RWPE1 (cell line): ENCODE data around the gene GLE1.

Source experiments
- CTCF ChIA-PET: fragments of 350-600 bp; sonication (Branson Sonifier 250); formaldehyde crosslinking; extraction: SDS; loops from one replicate; lab custom pipeline; 2021; lab: Yijun Ruan, JAX
- POLR2A ChIA-PET: fragments of 400-600 bp; formaldehyde crosslinking; extraction: SDS; loops from one replicate; lab custom pipeline; 2020; ENCODE audit warnings: antibody characterized with exemption; ENCODE audit not compliant: low non-redundant PET; lab: Yijun Ruan, JAX
- DNase-seq: peaks from one replicate; pipeline ENCODE4 v3.0.0; 2012; ENCODE audit warnings: low spot score
- H3K27ac ChIP-seq: fragments of 450-650 bp; 2 replicates; pipeline ENCODE4 v1.5.1; 2017
- TF ChIP-seq, protein P1 (sequence below): fragments of 450-650 bp; conservative IDR thresholded peaks from 2 replicates; pipeline ENCODE4 v1.5.1; 2017; ENCODE audit warnings: low read depth, mild to moderate bottlenecking

The GLE1 gene

DNA sequence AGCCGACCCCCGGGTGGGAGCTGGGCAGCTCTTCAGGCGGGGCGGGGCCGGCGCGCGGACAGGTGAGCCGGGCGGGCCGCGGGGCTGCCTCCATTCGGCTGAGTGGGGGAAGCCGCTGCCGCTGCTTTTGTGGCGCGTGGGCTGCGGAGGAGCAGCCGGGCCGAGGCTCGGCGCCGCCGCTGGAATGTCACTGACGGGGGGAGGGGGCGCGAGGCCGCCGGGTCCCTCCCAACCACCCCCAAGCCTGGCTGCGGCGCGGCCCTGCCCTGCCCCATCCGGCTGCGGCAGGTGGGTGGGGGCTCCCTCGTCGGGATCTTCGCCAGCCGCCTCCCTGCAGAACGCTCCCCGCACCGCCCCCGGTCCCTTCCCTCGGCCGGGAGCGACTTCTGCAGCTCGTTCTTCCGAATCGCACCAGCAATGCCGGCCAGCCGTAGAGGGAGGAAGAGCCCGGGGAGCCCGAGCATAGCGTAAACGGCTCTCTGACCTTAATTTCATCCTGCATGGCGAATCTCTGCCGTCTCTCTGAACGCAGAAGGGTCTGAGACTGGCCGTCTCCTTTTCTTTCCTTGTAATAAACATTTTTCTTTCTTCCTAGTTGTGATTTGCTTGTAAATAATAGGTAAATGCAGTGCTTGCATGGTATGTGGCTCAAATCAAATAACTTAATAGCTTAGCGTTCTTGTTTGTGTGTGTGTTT is 48.4 kb downstream of the GLE1 start:
- ChIA-PET CTCF (interaction anchor here (0.6 to 1.1 kb wide), 3 partner anchors 22 to 117 kb away, joined by 3 to 5 read pairs (median 5); no protein-coding TSS in a partner anchor), POLR2A (interaction anchor here (0.5 to 1.6 kb wide), 7 partner anchors 9 to 344 kb away, joined by 3 to 7 read pairs (median 5); no protein-coding TSS in a partner anchor)
- H3K27ac ChIP-seq: peak overlapping the region; percentile 92
- TF ChIP-seq, protein P1, sequence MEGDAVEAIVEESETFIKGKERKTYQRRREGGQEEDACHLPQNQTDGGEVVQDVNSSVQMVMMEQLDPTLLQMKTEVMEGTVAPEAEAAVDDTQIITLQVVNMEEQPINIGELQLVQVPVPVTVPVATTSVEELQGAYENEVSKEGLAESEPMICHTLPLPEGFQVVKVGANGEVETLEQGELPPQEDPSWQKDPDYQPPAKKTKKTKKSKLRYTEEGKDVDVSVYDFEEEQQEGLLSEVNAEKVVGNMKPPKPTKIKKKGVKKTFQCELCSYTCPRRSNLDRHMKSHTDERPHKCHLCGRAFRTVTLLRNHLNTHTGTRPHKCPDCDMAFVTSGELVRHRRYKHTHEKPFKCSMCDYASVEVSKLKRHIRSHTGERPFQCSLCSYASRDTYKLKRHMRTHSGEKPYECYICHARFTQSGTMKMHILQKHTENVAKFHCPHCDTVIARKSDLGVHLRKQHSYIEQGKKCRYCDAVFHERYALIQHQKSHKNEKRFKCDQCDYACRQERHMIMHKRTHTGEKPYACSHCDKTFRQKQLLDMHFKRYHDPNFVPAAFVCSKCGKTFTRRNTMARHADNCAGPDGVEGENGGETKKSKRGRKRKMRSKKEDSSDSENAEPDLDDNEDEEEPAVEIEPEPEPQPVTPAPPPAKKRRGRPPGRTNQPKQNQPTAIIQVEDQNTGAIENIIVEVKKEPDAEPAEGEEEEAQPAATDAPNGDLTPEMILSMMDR: no peak
- peak; percentile 66 for DNase-seq

GRCh38 chr9:128553728-128554127 is 49.2 kb downstream of the GLE1 start:
- CTCF ChIA-PET: interaction anchor here (0.6 kb wide), 1 partner anchor 82 kb away, joined by 5 read pairs; no protein-coding TSS in a partner anchor
- POLR2A ChIA-PET: interaction anchor here (0.6 to 1.4 kb wide), 3 partner anchors 21 to 345 kb away, joined by 3 to 9 read pairs (median 5); no protein-coding TSS in a partner anchor
- TF ChIP-seq, protein P1: no peak
- H3K27ac ChIP-seq: no peak overlapping the region
- peak; percentile 55 for DNase-seq

GRCh38 chr9:128554155-128554862 is 49.8 kb downstream of the GLE1 start:
- DNase-seq: peak; percentile 95
- ChIA-PET CTCF (no interaction called here), POLR2A (interaction anchor here (0.6 to 1.4 kb wide), 3 partner anchors 22 to 49 kb away, joined by 4 to 9 read pairs (median 5); no protein-coding TSS in a partner anchor)
- TF ChIP-seq, protein P1: no peak
- H3K27ac ChIP-seq: peak overlapping the region; percentile 79

DNA sequence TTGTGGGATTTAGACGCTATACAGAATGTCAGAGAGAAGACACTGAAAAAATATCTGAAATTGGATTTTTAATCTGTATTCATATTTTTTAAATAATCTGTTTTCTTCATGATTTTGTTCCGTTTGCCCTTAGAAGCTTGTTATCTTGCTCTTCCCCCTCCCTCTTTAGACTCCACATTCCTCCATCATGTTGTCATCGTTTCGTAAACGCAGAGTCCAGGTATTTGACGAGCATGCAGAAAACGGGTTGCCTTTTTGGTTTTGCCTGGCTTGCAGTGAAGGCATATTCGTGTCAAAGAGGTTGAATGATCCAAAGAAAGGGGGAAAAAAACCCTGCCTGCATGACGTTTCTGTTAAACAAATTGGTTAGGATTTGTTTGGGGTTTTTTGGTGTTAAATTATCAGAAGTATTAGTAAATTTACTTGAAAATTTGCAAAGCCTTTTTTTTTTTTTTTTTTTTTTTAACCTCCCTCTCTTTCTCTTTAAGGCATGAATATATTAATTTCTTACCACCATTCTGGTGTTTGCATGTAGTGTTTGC is 50.7 kb downstream of the GLE1 start:
- TF ChIP-seq, protein P1: no peak
- no peak overlapping the region for H3K27ac ChIP-seq
- ChIA-PET POLR2A (interaction anchor here (0.6 to 0.7 kb wide), 2 partner anchors 46 to 147 kb away, joined by 3 to 4 read pairs; no protein-coding TSS in a partner anchor), CTCF (no interaction called here)
- DNase-seq: peak; percentile 93

- H3K27ac ChIP-seq: peak overlapping the region; percentile 58
- ChIA-PET CTCF (interaction anchor here (0.5 to 0.6 kb wide), 2 partner anchors 46 to 78 kb away, joined by 3 to 4 read pairs; no protein-coding TSS in a partner anchor), POLR2A (no interaction called here)
- TF ChIP-seq, protein P1: no peak
- DNase-seq: no peak
Observed at GRCh38 chr9:128556276-128556675, 51.8 kb downstream of the GLE1 start.

GRCh38 chr9:128556926-128557634 is 52.6 kb downstream of the GLE1 start:
- H3K27ac ChIP-seq: no peak overlapping the region
- TF ChIP-seq, protein P1: no peak
- POLR2A ChIA-PET: no interaction called here
- no peak for DNase-seq
- CTCF ChIA-PET: no interaction called here
